GM12892 (cell line): ENCODE results near the gene ZNF385C.

Experiments
- DNase-seq: peaks from one replicate; pipeline ENCODE4 v3.0.0; 2011; ENCODE audit not compliant: insufficient read length
- FAIRE-seq: peaks from 2 replicates; lab custom pipeline; 2011; peaks lifted over from hg19 to GRCh38; lab: Jason Lieb, UNC
- POLR2A ChIP-seq: IDR thresholded peaks from 2 replicates; pipeline ENCODE4 v1.6.1; 2011; ENCODE audit warnings: low read depth, low read length, control low read depth
- POLR2AphosphoS5 ChIP-seq: IDR thresholded peaks from 2 replicates; pipeline ENCODE4 v1.6.1; 2011; ENCODE audit warnings: low read depth, low read length, control low read depth
- TAF1 ChIP-seq: IDR thresholded peaks from 2 replicates; pipeline ENCODE4 v1.6.1; 2011; ENCODE audit warnings: low read depth, mild to moderate bottlenecking, control low read depth, low read length, borderline replicate concordance

ZNF385C gene

DNA sequence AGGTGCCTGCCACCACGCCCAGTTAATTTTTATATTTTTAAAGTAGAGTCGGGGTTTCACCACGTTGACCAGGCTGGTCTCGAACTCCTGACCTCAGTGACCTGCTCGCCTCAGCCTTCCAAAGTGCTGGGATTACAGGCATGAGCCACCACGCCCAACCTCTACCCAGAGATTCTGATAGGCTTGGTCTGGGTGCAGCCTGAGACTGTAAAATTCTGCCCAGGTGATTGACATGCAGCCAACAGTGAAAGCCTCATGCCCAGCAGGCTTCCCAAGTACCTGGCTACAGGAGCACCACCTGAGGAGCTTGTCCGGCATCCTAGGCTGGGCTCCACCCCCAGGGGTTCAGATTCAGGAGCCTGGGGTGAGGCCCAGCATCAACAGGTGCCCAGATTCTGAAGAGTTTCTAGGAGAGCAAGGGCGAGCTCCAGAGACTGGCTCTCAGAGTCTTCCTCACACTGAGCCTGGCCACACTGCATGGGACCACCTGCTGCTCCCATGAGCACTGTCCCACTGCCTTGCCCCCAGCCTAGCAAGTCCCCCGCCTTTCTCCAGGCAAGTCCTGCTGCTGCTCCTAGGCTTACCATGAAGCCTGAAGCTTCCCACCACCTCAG is 16.6 kb downstream of the ZNF385C start:
- DNase-seq: no peak

DNA sequence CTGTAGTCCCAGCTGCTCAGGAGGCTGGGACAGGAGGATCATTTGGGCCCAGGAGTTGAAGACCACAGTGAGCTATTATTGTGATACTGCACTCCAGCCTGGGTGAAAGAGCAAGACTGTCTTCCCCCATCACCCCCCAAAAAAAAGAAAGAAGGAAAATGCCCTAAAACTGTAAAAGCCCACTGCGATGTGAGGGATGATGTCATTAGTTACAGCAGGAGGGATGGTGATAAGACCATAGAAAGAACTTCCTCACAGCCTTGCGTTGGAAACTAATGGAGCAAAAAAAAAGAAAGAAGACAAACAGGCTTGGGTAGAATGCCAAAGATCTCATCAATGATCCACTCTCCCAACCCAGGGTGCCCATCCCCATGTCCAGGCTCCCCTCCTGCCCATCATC is 18.7 kb downstream of the ZNF385C start:
- no peak for FAIRE-seq
- no peak for TF ChIP-seq POLR2A
- no peak for TF ChIP-seq TAF1
- no peak for DNase-seq

More for the DNA sequence above, 16.6 kb downstream of the ZNF385C start:
- FAIRE-seq: no peak
- TF ChIP-seq TAF1 (no peak), POLR2A (no peak), POLR2AphosphoS5 (no peak)

DNA sequence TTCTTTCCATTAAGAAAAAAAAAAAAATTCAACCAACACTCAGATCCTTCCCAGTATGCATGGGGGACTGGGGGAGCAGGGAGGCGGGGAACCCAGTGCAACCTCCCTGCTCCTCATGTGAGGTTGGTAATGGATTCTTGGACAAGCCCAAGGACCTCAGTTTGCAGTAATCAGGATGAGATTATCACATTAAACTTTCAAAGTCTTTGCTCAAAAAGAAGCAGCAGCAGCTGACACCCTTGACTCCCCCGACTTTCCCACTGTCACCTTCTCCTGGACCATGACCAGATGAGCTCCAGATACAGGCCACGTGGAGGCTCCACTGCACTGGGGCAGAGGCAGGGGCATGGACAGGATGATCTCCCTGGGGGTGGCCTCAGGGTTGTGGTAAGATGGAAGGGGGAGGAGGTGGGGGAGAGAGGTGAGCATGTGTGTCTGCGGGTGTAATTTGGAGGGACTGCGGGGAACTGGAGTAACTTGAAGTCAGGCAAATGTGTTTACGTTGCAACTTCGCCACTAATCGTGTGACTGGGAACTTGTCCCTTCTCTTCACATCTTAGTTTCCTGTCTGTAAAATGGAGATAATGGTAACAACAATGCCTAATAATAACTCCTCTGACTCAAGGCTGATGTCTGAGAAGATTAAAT is 19.8 kb downstream of the ZNF385C start:
- no peak for TF ChIP-seq POLR2AphosphoS5
- no peak for TF ChIP-seq POLR2A
- TF ChIP-seq TAF1: no peak
- no peak for FAIRE-seq

GRCh38 chr17:42077755-42078154 is 20.5 kb downstream of the ZNF385C start:
- FAIRE-seq (no peak), DNase-seq (no peak)
- no peak for TF ChIP-seq POLR2A
- TF ChIP-seq POLR2AphosphoS5: no peak
- TF ChIP-seq TAF1: no peak

More for the DNA sequence above, 19.8 kb downstream of the ZNF385C start:
- no peak for DNase-seq

GRCh38 chr17:42076797-42077559 is 21.3 kb downstream of the ZNF385C start:
- DNase-seq (no peak), FAIRE-seq (no peak)
- TF ChIP-seq POLR2AphosphoS5: no peak
- TF ChIP-seq POLR2A: no peak
- no peak for TF ChIP-seq TAF1

GRCh38 chr17:42075789-42076188 is 22.5 kb downstream of the ZNF385C start:
- no peak for TF ChIP-seq POLR2AphosphoS5
- no peak for TF ChIP-seq TAF1
- TF ChIP-seq POLR2A: no peak
- DNase-seq (no peak), FAIRE-seq (no peak)

DNA sequence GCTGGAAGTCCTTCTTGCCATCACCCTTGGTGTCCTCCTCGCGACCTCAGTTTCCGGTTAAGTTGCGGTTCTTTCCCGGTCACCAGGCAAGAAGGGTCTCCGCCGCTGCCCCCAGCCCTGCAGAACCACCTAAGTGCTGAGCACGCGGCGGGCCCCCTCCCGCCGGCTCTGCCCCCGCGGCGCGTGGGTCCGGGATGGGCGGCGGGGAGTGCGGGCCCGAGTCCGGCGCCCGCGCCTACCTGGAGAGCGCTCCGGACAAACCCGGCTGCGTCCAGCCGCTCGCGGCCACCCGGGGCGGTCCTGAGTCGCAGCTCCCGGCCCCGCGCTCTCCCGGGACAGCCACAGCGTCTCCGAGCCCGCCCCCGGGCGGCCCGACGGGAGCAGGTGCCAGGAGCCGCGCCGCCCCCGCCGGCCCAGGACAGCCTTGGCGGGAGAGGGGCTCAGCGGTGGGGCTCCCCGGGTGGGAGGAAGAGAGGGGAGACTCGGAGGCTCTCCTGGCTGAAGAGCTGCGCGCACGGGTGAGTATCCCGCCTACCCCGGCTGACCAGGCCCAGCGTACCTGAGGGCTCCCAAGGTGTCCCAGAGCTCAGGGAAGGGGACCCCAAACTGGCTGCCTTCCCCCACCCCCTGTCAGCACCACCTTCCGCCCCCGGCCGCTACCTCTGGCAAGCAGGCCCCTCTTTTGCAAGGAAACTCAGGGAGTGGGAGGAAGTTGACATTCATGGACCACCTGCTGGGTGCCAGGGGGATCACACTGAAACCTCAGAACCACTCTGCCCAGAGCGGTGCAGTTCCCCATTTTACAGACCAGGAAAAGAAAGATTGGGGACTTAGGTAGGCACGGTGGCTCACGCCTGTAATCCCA is 25.7 kb downstream of the ZNF385C start:
- TF ChIP-seq POLR2A (no peak), POLR2AphosphoS5 (no peak), TAF1 (no peak)
- no peak for FAIRE-seq
- no peak for DNase-seq

DNA sequence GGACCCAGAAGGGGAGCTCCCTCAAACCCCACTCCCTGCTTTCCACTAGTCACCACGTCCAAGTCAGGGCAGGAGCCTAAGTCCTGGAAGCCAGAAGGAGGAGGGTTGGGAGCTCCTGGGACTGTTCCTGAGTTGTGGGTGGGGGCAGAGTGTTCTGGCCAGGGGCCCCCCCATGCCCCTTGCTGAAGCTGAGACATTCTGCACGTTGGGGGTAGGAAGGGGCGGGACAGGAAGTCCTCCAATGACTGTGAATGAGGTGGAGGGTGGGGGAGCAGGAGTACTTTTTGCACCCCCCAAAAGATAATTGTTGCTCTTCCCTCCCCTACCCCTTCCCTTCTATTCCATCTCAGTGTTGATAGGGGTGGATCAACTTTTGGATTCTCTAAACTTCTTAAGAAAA is 26.5 kb downstream of the ZNF385C start:
- FAIRE-seq (no peak), DNase-seq (no peak)
- TF ChIP-seq POLR2A (no peak), TAF1 (no peak), POLR2AphosphoS5 (no peak)

DNA sequence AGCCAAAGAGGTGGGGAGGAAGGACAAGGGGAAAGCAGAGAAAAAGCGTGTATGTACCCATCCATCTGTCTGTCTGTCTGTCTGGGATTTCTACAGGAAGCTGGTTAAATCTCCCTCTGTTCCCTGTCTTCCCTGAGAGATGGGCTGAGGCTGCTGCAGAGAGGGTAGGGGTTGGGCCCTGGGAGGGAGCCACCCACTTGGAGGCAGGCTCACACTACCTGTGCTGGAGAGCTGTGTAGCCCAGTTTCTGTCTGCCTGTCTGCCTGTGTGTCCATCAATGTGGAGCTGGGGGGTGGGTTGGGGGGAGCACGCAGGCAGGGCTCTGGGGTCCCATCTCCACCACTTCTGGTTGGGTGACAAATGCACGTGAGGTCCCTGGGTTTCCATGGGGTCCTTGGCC is 29.3 kb downstream of the ZNF385C start:
- no peak for DNase-seq
- no peak for FAIRE-seq
- no peak for TF ChIP-seq POLR2AphosphoS5
- TF ChIP-seq TAF1: no peak
- no peak for TF ChIP-seq POLR2A

DNA sequence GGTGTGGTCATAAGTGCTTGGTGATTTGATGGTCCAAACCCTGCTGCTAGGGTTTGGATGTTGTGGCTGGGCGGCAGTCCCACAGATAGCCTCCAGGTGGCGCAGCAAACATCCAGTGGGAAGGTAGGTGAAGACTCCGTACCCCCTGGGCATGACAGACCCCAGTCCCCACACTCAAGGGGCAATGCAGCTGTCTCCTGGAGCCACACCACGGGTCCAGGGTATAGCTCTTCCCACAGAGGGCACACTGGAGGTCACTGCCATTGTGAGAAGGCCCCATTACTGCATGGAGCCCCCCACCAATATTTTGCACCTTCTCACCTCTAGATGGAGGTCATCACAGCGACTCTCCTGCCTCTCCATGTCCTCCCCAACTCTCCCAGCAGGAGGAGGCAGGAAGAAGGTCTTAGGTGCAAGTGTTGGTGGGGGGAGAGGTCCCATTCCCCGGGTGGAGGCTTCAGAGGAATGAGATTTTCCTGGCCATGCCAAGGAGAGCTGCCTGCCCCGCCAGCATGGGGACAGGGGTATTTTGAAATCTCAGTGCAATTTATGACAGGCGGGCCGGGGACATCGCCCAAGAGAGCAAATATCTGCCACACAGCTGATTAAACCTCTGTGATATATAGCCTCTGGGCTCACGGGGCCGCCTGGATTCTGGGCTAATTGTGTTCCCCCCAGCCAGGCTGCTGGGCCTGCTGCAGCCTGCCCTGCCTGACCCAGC is 30.7 kb downstream of the ZNF385C start:
- FAIRE-seq (peak; percentile 71), DNase-seq (no peak)
- TF ChIP-seq POLR2A: no peak
- no peak for TF ChIP-seq TAF1
- no peak for TF ChIP-seq POLR2AphosphoS5

GRCh38 chr17:42065201-42065600 is 33.1 kb downstream of the ZNF385C start:
- no peak for DNase-seq
- no peak for TF ChIP-seq POLR2A
- no peak for TF ChIP-seq POLR2AphosphoS5
- TF ChIP-seq TAF1: no peak
- no peak for FAIRE-seq
